A549 (cell line): Measurements from ENCODE around the gene TNF. TPM values are rescaled to one million over a fixed set of nuclear protein-coding genes. Genes with fewer than 3 reads are reported as not detected.
A peak's percentile ranks its signal among the peaks of the same experiment; 100 is the strongest.

ENCODE experiments used
- ATAC-seq, 2 experiments: fragments of 200-7000 bp in 1 of 2; fragments of >200 bp in 1 of 2; cut with Nextera tagmentation in 1 of 2; cut with Tn5 transposase in 1 of 2; 3 replicates each; pipeline versions ENCODE4 v1.8.0 to v1.9.1; 2018 to 2020; ENCODE audit warnings: mild to moderate bottlenecking in 1 of 2, moderate library complexity in 1 of 2
- CTCF ChIA-PET: fragments of 300-600 bp; sonication (Branson Sonifier 250); formaldehyde crosslinking; extraction: SDS; loops from one replicate; lab custom pipeline; 2021; ENCODE audit warnings: antibody characterized with exemption, inconsistent platforms; lab: Yijun Ruan, JAX
- POLR2A ChIA-PET: fragments of 350-600 bp; formaldehyde crosslinking; extraction: SDS; loops from one replicate; lab custom pipeline; 2021; ENCODE audit warnings: antibody characterized with exemption, inconsistent platforms; lab: Yijun Ruan, JAX
- DNase-seq, 2 experiments: peaks; one replicate each; pipeline versions ENCODE4 v3.0.0 to v3.0.0-alpha.2; 2011 to 2016; ENCODE audit warnings: low read depth in 1 of 2, low spot score in 1 of 2
- FAIRE-seq: peaks from 2 replicates; lab custom pipeline; 2011; peaks lifted over from hg19 to GRCh38; lab: Jason Lieb, UNC
- H3K27ac ChIP-seq, 2 experiments: fragments of >200 bp; sonication (Bioruptor Twin); formaldehyde crosslinking; 3 replicates each; pipeline ENCODE4 v1.5.1; 2016 to 2017
- H3K4me1 ChIP-seq: fragments of >200 bp; sonication (Bioruptor Twin); formaldehyde crosslinking; 3 replicates; pipeline ENCODE4 v1.6.1; 2016
- H3K4me2 ChIP-seq: fragments of >200 bp; sonication (Bioruptor Twin); formaldehyde crosslinking; 3 replicates; pipeline ENCODE4 v1.6.1; 2016
- H3K4me3 ChIP-seq: fragments of >200 bp; sonication (Bioruptor Twin); formaldehyde crosslinking; 3 replicates; pipeline ENCODE4 v1.5.1; 2016
- H3K9me3 ChIP-seq: fragments of >200 bp; sonication (Bioruptor Twin); formaldehyde crosslinking; 3 replicates; pipeline ENCODE4 v1.6.1; 2016
- E2F6 ChIP-seq: IDR thresholded peaks from 2 replicates; pipeline ENCODE4 v1.6.1; 2012; ENCODE audit warnings: low read depth, borderline replicate concordance
- EHF ChIP-seq: fragments of 250-450 bp; sonication (Bioruptor Pico); IDR thresholded peaks from 2 replicates; pipeline ENCODE4 v1.5.0; 2020; ENCODE audit warnings: mild to moderate bottlenecking
- EP300 ChIP-seq, 2 experiments: fragments of >200 bp; sonication (Bioruptor Twin); formaldehyde crosslinking; IDR thresholded peaks; 2 replicates in 1 of 2; 3 replicates in 1 of 2; pipeline ENCODE4 v1.6.1; 2016 to 2017
- FOSB ChIP-seq: fragments of 250-450 bp; sonication (Bioruptor Pico); IDR thresholded peaks from 2 replicates; pipeline ENCODE4 v1.5.0; 2020; ENCODE audit warnings: mild to moderate bottlenecking, moderate library complexity
- GATA3 ChIP-seq: IDR thresholded peaks from 2 replicates; pipeline ENCODE4 v1.6.1; 2012; ENCODE audit warnings: borderline replicate concordance
- HEYL ChIP-seq: fragments of 250-450 bp; sonication (Bioruptor Pico); IDR thresholded peaks from 2 replicates; pipeline ENCODE4 v1.8.0; 2021; ENCODE audit warnings: mild to moderate bottlenecking, moderate library complexity
- JUN ChIP-seq, 2 experiments: fragments of >200 bp; sonication (Bioruptor Twin); formaldehyde crosslinking; IDR thresholded peaks; 2 replicates in 1 of 2; 3 replicates in 1 of 2; pipeline ENCODE4 v1.6.1; 2016 to 2017
- KDM1A ChIP-seq: fragments of 200-600 bp; sonication (generic); IDR thresholded peaks from 2 replicates; pipeline ENCODE4 v1.6.1; 2016; ENCODE audit warnings: low read depth, mild to moderate bottlenecking
- MAFK ChIP-seq: fragments of 450-650 bp; IDR thresholded peaks from 2 replicates; pipeline ENCODE4 v1.6.1; 2014; ENCODE audit not compliant: partially characterized antibody
- MAZ ChIP-seq: fragments of 150-350 bp; IDR thresholded peaks from 2 replicates; pipeline ENCODE4 v1.6.1; 2014; ENCODE audit warnings: antibody characterized with exemption, low read depth, low read length, borderline replicate concordance
- NPAS2 ChIP-seq: fragments of 250-450 bp; sonication (Bioruptor Pico); IDR thresholded peaks from 2 replicates; pipeline ENCODE4 v1.8.0; 2022; ENCODE audit warnings: mild to moderate bottlenecking, moderate library complexity, borderline replicate concordance
- NR3C1 ChIP-seq: fragments of >200 bp; sonication (Bioruptor Twin); formaldehyde crosslinking; IDR thresholded peaks from 3 replicates; pipeline ENCODE4 v1.6.1; 2017
- POLR2AphosphoS2 ChIP-seq: conservative IDR thresholded peaks from 2 replicates; pipeline ENCODE4 v1.6.1; 2012; ENCODE audit warnings: low read length, improper control_type of control experiment, inconsistent platforms
- RAD21 ChIP-seq, 2 experiments: fragments of >200 bp in 1 of 2; sonication (Bioruptor Twin) in 1 of 2; formaldehyde crosslinking in 1 of 2; IDR thresholded peaks in 1 of 2; conservative IDR thresholded peaks in 1 of 2; 2 replicates in 1 of 2; 3 replicates in 1 of 2; pipeline ENCODE4 v1.6.1; 2012 to 2018; ENCODE audit warnings: inconsistent platforms in 1 of 2
- SREBF2 ChIP-seq: fragments of 450-650 bp; IDR thresholded peaks from 2 replicates; pipeline ENCODE4 v1.6.1; 2014; ENCODE audit warnings: mild to moderate bottlenecking, moderate library complexity
- ZSCAN20 ChIP-seq: fragments of 250-450 bp; sonication (Bioruptor Pico); IDR thresholded peaks from 2 replicates; pipeline ENCODE4 v1.8.0; 2022; ENCODE audit warnings: mild to moderate bottlenecking, moderate library complexity
- whole genome bisulfite sequencing: methylation state at CpG from one replicate; pipeline ENCODE4 v1.1.6; 2017; ENCODE audit errors: missing lambda C conversion rate; 5-methylcytosine and 5-hydroxymethylcytosine counted together
- polyA plus RNA-seq, 4 experiments: library from polyadenylated mRNA; depleted of rRNA in 3 of 4; stranded (reverse); fragments of >200 nt; fragmentation: RNase III in 1 of 4; extraction: RNeasy Plus Mini Kit Qiagen cat#74134 plus additional on column Dnase treatment in 1 of 4; gene quantifications; 2 replicates in 3 of 4; 3 replicates in 1 of 4; pipeline ENCODE4 v1.2.3, GENCODE V29; 2011 to 2017
- TF ChIP-seq, protein P1 (sequence below): fragments of >200 bp; sonication (Bioruptor Twin); formaldehyde crosslinking; IDR thresholded peaks from 3 replicates; pipeline ENCODE4 v1.6.1; 2016
- TF ChIP-seq, protein P2 (sequence below): IDR thresholded peaks from 2 replicates; pipeline ENCODE4 v1.6.1; 2012
- TF ChIP-seq, protein P3 (sequence below): fragments of 200-600 bp; sonication (generic); IDR thresholded peaks from 2 replicates; pipeline ENCODE4 v1.6.1; 2016; ENCODE audit warnings: antibody characterized with exemption, mild to moderate bottlenecking, moderate library complexity

Gene TNF
- polyA plus RNA-seq, 2 of the 4 experiments (the other 2 are of a cell fraction) = not detected

- CTCF ChIA-PET = interaction anchor here (1.4 to 3.7 kb wide), 4 partner anchors 10 to 67 kb away, joined by 4 to 10 read pairs (median 4); no protein-coding TSS in a partner anchor
- H3K4me1 ChIP-seq = peaks cover 27% of the 10 kb centered on the region
- H3K4me2 ChIP-seq = peak overlapping the region; percentile 45
- POLR2A ChIA-PET = no interaction called here
- H3K4me3 ChIP-seq = no peak overlapping the region
- DNase-seq (no peak), ATAC-seq (no peak; a peak in 1 of 6 replicates), FAIRE-seq (no peak)
- H3K9me3 ChIP-seq = no peaks in the 10 kb centered on the region
- peak overlapping the region in 1 of 2 experiments; percentile 74; a peak in 2 of 6 replicates for H3K27ac ChIP-seq
- TF ChIP-seq GATA3 = no peak
- TF ChIP-seq MAZ = no peak
- no peak for TF ChIP-seq JUN (IDR thresholded peaks at IDR 0.05)
- no peak for TF ChIP-seq NR3C1
- TF ChIP-seq NPAS2 (CRISPR knock-in tag) = no peak
- TF ChIP-seq POLR2AphosphoS2 = no peak
- TF ChIP-seq EP300 (IDR thresholded peaks at IDR 0.05) = no peak
- no peak for TF ChIP-seq HEYL (CRISPR knock-in tag)
- TF ChIP-seq KDM1A = no peak
- TF ChIP-seq SREBF2 = no peak
- TF ChIP-seq, protein P1, sequence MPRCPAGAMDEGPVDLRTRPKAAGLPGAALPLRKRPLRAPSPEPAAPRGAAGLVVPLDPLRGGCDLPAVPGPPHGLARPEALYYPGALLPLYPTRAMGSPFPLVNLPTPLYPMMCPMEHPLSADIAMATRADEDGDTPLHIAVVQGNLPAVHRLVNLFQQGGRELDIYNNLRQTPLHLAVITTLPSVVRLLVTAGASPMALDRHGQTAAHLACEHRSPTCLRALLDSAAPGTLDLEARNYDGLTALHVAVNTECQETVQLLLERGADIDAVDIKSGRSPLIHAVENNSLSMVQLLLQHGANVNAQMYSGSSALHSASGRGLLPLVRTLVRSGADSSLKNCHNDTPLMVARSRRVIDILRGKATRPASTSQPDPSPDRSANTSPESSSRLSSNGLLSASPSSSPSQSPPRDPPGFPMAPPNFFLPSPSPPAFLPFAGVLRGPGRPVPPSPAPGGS = no peak
- TF ChIP-seq, protein P2, sequence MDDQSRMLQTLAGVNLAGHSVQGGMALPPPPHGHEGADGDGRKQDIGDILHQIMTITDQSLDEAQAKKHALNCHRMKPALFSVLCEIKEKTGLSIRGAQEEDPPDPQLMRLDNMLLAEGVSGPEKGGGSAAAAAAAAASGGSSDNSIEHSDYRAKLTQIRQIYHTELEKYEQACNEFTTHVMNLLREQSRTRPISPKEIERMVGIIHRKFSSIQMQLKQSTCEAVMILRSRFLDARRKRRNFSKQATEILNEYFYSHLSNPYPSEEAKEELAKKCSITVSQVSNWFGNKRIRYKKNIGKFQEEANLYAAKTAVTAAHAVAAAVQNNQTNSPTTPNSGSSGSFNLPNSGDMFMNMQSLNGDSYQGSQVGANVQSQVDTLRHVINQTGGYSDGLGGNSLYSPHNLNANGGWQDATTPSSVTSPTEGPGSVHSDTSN = no peak
These were observed 14.7 kb upstream of the TNF start for GRCh38 chr6:31560697-31561058.

DNA sequence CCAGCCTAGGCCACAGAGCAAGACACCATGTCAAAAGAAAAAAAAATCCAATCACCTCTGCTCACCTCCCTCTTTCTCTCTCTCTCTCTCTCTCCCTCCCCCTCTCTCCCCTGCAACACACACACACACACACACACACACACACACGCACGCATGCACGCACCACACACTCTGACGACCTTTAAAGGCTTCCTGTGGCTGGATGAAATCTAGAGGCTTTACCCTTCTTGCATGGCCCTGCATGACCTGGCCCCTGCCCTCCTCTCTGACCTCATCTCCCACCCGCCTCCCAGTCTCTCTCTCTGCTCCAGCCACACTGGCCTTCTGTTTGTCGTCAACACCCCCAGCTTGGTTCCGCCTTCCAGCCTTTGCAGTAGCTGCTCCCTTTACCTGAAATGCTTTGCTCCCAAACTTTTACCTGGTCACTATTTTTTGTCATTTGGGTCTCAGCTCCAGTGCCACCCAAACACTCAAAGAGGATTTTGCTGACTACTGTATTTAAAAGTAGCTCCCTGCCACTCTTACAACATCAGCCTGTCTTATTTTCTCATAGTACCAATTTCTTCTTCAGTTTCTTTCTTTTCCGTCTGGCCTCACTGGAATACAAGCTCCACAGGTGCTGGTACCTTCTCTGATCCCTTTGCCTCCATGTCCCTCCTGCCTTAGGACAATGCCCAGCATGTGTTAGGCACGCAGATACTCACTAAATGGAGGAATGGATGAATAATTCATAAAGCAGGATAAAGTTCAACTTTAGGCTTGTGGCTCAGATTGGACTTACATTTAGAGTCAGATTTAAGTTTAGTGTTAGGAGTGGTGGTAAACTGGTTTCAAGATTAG lies 7.6 kb upstream of the TNF start:
- ChIA-PET POLR2A (no interaction called here), CTCF (interaction anchor here (1.1 to 4.9 kb wide), 5 partner anchors 9 to 30 kb away, joined by 3 to 30 read pairs (median 5); partner anchors contain the start of gene LST1)
- Histone ChIP-seq H3K4me1 (0 out of 3 replicates have a peak, but pooled peaks cover 4% of the 10 kb centered on the region), H3K4me3 (no peak overlapping the region), H3K4me2 (no peak overlapping the region), H3K9me3 (no peaks in the 10 kb centered on the region), H3K27ac (no peak overlapping the region)
- DNase-seq = no peak
- TF ChIP-seq E2F6 (no peak), GATA3 (no peak), FOSB (CRISPR knock-in tag) (no peak), NR3C1 (no peak), MAFK (peak; percentile 51), ZSCAN20 (no peak), EHF (no peak), RAD21 (conservative IDR thresholded peaks at IDR 0.05 in 1 of 2, IDR thresholded peaks at IDR 0.05 in 1 of 2) (no peak)
- ATAC-seq = no peak
- WGBS = 78% methylated on average over 9 of the region's 9 CpGs
- FAIRE-seq = no peak

DNA sequence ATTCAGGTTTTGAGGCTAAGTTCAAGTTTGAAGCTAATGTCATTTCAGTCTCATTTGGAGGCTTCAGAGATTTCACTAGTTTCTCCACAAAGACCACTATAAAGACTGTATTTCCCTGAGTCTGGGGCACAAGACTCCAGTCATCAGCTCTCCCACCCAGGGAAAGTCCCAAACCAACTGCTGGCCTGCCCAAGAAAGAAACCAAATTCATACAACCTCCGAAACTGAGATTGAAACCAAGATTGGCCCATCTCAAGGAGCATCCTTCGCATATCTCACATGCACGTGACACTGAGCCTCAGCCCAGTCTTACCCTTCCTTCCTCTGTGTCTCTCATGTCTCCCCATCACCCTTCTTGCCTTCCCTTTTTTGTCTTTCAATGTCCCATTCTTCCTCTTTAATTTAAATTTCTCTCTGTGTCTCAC lies 6.8 kb upstream of the TNF start:
- ATAC-seq (no peak), FAIRE-seq (no peak), DNase-seq (no peak)
- H3K27ac ChIP-seq = no peak overlapping the region
- H3K9me3 ChIP-seq = no peaks in the 10 kb centered on the region
- ChIA-PET CTCF (interaction anchor here (1.1 to 4.9 kb wide), 4 partner anchors 10 to 18 kb away, joined by 3 to 30 read pairs (median 4); partner anchors contain the start of gene LST1), POLR2A (no interaction called here)
- TF ChIP-seq, protein P2 = no peak
- TF ChIP-seq, protein P3, sequence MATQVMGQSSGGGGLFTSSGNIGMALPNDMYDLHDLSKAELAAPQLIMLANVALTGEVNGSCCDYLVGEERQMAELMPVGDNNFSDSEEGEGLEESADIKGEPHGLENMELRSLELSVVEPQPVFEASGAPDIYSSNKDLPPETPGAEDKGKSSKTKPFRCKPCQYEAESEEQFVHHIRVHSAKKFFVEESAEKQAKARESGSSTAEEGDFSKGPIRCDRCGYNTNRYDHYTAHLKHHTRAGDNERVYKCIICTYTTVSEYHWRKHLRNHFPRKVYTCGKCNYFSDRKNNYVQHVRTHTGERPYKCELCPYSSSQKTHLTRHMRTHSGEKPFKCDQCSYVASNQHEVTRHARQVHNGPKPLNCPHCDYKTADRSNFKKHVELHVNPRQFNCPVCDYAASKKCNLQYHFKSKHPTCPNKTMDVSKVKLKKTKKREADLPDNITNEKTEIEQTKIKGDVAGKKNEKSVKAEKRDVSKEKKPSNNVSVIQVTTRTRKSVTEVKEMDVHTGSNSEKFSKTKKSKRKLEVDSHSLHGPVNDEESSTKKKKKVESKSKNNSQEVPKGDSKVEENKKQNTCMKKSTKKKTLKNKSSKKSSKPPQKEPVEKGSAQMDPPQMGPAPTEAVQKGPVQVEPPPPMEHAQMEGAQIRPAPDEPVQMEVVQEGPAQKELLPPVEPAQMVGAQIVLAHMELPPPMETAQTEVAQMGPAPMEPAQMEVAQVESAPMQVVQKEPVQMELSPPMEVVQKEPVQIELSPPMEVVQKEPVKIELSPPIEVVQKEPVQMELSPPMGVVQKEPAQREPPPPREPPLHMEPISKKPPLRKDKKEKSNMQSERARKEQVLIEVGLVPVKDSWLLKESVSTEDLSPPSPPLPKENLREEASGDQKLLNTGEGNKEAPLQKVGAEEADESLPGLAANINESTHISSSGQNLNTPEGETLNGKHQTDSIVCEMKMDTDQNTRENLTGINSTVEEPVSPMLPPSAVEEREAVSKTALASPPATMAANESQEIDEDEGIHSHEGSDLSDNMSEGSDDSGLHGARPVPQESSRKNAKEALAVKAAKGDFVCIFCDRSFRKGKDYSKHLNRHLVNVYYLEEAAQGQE = no peak
- TF ChIP-seq FOSB (CRISPR knock-in tag) = no peak
- no peak overlapping the region for H3K4me3 ChIP-seq
- no peaks in the 10 kb centered on the region for H3K4me1 ChIP-seq
- no peak overlapping the region for H3K4me2 ChIP-seq
- 80% methylated on average over 3 of the region's 3 CpGs for WGBS
